Islet of Langerhans (tissue), 1 donor: ENCODE results near the gene SKP1.

Source experiments
- FAIRE-seq: peaks from one replicate; lab custom pipeline; 2011; peaks lifted over from hg19 to GRCh38; lab: Jason Lieb, UNC

SKP1 gene

DNA sequence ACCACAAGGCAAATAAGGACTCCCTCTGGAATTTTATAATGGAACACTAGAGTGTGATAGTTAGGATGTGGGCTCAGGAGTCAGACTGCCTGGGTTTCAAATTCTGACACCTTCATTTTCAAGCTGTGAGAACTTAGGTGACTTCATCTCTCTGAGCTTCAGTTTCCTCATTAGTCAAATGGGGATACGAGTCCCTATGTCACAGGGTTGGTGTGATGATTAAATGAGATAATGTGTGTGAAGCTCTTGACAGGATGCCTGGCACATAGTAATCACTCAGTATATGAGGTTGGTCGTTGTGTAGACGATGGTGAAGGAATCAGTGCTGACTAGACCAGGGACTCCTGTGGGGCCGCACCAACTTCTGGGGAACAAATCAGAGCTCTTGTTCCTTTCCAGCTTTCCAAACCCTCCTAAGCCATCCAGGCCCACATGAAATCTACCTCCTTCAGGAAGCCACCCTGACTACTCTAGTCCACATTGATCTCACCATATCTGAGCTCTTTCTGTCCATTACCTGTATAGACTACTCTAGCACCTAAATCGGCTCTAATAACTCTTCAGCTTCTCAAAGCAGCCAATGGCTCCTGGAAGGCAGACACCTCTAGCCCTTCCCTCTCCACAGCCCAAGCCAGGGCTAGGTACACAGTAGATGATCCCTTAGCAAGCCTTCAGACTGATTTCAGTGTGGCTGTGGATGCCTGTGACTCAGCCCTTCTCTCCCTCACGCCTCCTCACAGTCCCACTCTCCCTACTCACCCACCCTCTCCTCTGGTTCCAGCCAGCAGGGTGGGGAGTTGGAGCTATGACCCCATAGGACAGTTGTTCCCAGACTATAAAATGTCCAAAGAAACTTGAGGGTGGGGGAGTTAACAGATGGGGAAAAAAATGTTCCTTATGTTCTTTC lies 64.8 kb downstream of the SKP1 start:
- no peak for FAIRE-seq

DNA sequence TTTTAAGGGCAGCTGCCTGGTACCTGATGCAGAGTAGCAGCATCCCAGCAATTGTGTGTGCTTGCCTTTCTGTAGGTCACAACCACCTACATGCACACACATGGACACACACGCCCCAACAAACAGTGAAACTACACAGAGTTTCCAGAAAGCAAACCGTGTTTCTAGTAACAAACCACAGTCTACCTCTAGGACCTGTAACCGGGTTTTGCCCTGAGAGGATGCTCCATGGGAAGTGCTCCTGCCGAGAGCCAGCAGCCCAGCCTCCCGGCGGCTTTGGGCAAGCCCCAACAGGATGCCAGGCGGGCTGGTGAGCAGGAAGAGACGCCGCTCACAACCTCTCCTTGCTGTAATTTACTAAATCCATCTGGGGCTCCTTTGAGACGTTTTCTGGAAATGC lies 66.4 kb downstream of the SKP1 start:
- no peak for FAIRE-seq

DNA sequence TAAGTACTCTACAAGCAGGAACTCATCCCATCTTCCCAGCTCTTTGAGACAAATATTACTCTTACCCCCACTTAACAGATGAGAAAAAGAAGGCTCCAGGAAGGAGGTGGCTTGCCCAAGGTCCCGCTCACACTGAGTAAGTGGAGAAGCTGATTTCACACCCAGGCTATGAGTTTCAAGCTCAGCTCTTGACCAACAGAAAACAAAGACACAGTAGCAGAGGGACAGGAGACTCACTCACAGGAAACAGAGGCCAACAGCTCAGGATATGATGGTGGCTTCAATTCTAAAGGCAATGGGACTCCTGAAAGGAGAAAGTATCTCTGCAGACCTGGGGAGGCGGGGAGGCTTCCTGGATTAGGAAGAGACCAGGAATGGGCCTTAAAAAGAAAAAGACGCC lies 69.0 kb downstream of the SKP1 start:
- FAIRE-seq, result no peak

DNA sequence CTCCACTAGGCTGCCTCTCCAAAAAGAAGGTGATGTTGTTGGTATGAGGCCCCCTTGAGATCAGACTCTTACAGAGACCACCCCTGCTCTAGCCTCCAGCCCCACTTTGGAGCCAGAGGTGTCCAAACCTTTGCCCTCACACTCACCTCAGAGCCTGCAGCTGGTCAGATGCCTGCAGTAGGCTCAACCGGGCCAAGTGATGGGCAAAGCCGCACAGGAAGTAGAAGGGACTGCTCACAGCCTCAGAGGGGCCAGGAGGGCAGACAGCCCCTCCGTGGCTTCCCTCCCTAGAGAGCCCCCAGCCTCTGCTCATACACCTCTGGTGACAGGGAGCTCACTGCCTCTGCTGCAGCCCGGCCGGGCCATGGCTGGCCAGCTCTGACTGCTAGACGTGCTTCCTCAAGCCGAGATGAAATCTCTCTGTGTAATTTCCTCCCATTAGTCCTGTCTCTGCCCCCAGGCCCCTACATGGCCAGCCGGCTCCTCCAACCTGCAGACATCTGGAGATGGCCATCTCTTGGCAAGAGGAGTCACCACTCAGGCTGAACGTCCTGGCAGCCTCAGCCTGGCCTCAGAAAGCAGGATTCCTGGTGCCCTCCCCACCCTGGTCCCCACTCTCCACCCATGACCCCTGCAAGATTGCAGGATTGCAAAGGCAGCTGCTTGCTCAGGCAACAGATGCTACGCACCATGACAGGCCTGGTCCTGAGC lies 69.6 kb downstream of the SKP1 start:
- no peak for FAIRE-seq

GRCh38 chr5:134103998-134104654 lies 72.6 kb downstream of the SKP1 start:
- FAIRE-seq, result no peak

DNA sequence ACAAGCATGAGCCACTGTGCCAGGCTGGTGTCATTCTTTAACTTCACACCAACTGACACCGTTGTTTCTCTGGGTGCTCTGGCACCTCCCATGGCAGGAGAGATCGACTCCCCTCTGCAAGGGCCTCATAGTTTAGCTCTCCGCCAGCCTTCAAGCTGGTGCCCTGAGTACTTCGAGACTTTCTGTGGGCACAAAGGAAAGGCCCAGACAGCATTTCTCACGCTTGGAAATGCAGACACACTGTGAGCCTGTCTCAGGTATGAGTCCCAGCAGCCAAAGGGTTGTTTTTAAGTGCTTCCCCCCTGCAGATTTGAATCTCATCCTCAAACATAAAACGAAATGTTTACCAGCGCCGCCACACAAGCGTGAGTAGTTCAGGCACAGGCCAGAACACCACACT lies 73.4 kb downstream of the SKP1 start:
- no peak for FAIRE-seq

DNA sequence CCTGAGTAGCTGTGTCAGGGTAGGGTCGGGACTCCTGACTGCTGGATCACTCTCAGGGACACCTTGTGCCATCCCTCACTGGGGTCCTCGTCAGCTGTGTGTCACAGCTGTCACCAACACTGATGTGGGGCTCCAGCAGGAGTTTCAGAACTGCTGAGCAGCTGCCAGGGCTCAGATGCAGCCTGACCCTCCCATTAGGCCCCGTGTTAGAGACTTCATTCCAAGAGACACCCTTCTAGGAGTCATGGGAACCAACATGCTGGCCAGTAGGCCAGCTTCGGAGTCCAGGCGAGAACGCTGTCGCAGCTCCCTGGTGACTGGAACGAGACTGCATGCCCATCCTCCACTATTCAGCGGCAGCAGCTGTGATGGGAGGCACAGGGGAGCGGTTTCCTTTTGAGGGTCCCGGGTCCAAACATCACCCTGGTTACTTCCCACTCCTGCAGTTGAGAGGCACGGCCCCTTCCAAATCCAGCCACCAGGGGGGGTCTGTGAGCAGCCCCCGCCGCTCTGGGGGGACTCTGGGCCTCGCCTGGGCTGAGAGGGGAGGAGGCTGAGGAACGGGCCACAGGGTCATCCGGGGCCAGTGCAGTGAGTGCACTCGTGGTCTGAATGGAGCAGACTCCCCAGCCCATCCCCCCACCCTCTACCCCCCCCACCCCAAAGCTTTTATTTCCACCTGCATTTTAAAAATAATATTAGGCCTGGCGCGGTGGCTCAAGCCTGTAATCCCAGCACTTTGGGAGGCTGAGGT lies 74.9 kb downstream of the SKP1 start:
- FAIRE-seq, result no peak

- FAIRE-seq, result no peak
Observed at GRCh38 chr5:134100283-134101091, 76.3 kb downstream of the SKP1 start.

DNA sequence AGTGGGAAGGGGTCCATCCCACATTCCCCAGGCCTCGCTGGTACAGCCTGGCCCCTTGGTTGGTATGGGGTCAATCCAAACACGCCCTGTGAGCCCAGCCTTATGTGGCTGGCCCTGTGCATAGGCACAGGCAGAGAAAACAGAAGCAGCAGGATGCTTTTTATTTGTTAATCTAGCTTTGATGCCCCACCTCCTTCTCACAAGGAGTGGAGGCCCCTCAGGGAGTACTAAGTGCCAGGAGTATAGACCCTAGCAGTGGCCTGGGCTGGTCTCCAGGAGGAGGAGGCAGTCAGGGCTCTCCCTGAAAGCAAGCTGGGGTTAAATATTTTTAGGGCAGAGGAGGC lies 76.8 kb downstream of the SKP1 start:
- no peak for FAIRE-seq

- no peak for FAIRE-seq
Observed at GRCh38 chr5:134099288-134099872, 77.4 kb downstream of the SKP1 start.
